Astrocyte (in vitro differentiated cells and primary cell): Measurements from ENCODE around the gene PAM. TPM values are rescaled to one million over a fixed set of nuclear protein-coding genes. Genes with fewer than 3 reads are reported as not detected.
A peak's percentile ranks its signal among the peaks of the same experiment; 100 is the strongest.

Experiments used
- DNase-seq: peaks from one replicate; pipeline ENCODE4 v3.0.0-alpha.2; 2010; ENCODE audit warnings: low read depth
- FAIRE-seq: peaks from 2 replicates; lab custom pipeline; 2011; peaks lifted over from hg19 to GRCh38; lab: Jason Lieb, UNC
- H2AFZ ChIP-seq: 2 replicates; pipeline ENCODE4 v1.6.0; 2012; ENCODE audit warnings: low read depth, low read length, inconsistent platforms
- H3K27ac ChIP-seq: 2 replicates; pipeline ENCODE4 v1.5.1; 2011; ENCODE audit warnings: low read depth, low read length, inconsistent platforms
- H3K27me3 ChIP-seq: 2 replicates; pipeline ENCODE4 v1.6.0; 2011; ENCODE audit warnings: low read length, inconsistent platforms; ENCODE audit not compliant: insufficient read depth
- H3K36me3 ChIP-seq: 2 replicates; pipeline ENCODE4 v1.5.1; 2011; ENCODE audit warnings: low read length, inconsistent platforms; ENCODE audit not compliant: insufficient read depth
- H3K4me1 ChIP-seq: 2 replicates; pipeline ENCODE4 v1.5.1; 2011; ENCODE audit warnings: low read length, inconsistent platforms; ENCODE audit not compliant: insufficient read depth
- H3K4me2 ChIP-seq: 2 replicates; pipeline ENCODE4 v1.6.0; 2012; ENCODE audit warnings: low read length, inconsistent platforms
- H3K4me3 ChIP-seq: 2 replicates; pipeline ENCODE4 v1.5.1; 2011; ENCODE audit warnings: low read depth, mild to moderate bottlenecking, low read length, inconsistent platforms; ENCODE audit not compliant: insufficient read depth
- H3K79me2 ChIP-seq: 2 replicates; pipeline ENCODE4 v1.6.0; 2012; ENCODE audit warnings: mild to moderate bottlenecking, low read length, inconsistent platforms; ENCODE audit not compliant: insufficient read depth
- H3K9ac ChIP-seq: 2 replicates; pipeline ENCODE4 v1.6.0; 2012; ENCODE audit warnings: mild to moderate bottlenecking, low read length, inconsistent platforms
- H3K9me3 ChIP-seq: 2 replicates; pipeline ENCODE4 v1.5.1; 2012; ENCODE audit warnings: low read depth, mild to moderate bottlenecking, low read length, inconsistent platforms; ENCODE audit not compliant: insufficient read depth
- H4K20me1 ChIP-seq: 2 replicates; pipeline ENCODE4 v1.6.0; 2012; ENCODE audit warnings: low read length, inconsistent platforms; ENCODE audit not compliant: insufficient read depth
- H3K27ac Mint-ChIP-seq: one replicate; pipeline ENCODE4 v1.8.0; 2021; ENCODE audit warnings: mild to moderate bottlenecking, mixed read lengths; ENCODE audit not compliant: unreplicated experiment
- H3K27me3 Mint-ChIP-seq: one replicate; pipeline ENCODE4 v1.8.0; 2021; ENCODE audit warnings: low read depth, mixed read lengths; ENCODE audit not compliant: unreplicated experiment
- H3K36me3 Mint-ChIP-seq: one replicate; pipeline ENCODE4 v1.8.0; 2021; ENCODE audit warnings: low read depth, mixed read lengths; ENCODE audit not compliant: unreplicated experiment
- H3K4me1 Mint-ChIP-seq: one replicate; pipeline ENCODE4 v1.8.0; 2021; ENCODE audit warnings: low read depth, mixed read lengths; ENCODE audit not compliant: unreplicated experiment
- H3K4me3 Mint-ChIP-seq: one replicate; pipeline ENCODE4 v1.8.0; 2021; ENCODE audit warnings: mild to moderate bottlenecking, moderate library complexity, mixed read lengths; ENCODE audit not compliant: unreplicated experiment
- H3K9me3 Mint-ChIP-seq: one replicate; pipeline ENCODE4 v1.8.0; 2021; ENCODE audit warnings: mild to moderate bottlenecking, mixed read lengths; ENCODE audit not compliant: unreplicated experiment
- CTCF ChIP-seq: IDR thresholded peaks from 2 replicates; pipeline ENCODE4 v1.5.1; 2011; ENCODE audit warnings: low read depth, mild to moderate bottlenecking, inconsistent platforms, low read length, moderate library complexity; ENCODE audit not compliant: insufficient read depth
- EZH2 ChIP-seq: IDR thresholded peaks from 2 replicates; pipeline ENCODE4 v1.6.1; 2012; ENCODE audit warnings: mild to moderate bottlenecking, low read length, inconsistent platforms; ENCODE audit not compliant: insufficient read depth
- total RNA-seq: library from RNA; stranded (reverse); gene quantifications from 2 replicates; pipeline ENCODE4 v1.2.1, GENCODE V29; 2021

The PAM gene
- total RNA-seq, 1 donor from 2014 or later = 301 TPM

GRCh38 chr5:102715082-102715807 is 39.9 kb upstream of the PAM start:
- Mint-ChIP-seq H3K4me1 (no peaks in the 10 kb centered on the region), H3K27ac (peak overlapping the region; percentile 56), H3K36me3 (no peaks in the 10 kb centered on the region), H3K9me3 (no peaks in the 10 kb centered on the region), H3K4me3 (no peak overlapping the region), H3K27me3 (no peaks in the 10 kb centered on the region)
- H3K4me2 ChIP-seq = no peak overlapping the region
- H3K79me2 ChIP-seq = no peaks in the 10 kb centered on the region
- H3K4me1 ChIP-seq = no peaks in the 10 kb centered on the region
- no peak overlapping the region for H3K9ac ChIP-seq
- FAIRE-seq (no peak), DNase-seq (peak; percentile 85)
- TF ChIP-seq EZH2 = no peak
- no peak overlapping the region for H3K4me3 ChIP-seq
- no peaks in the 10 kb centered on the region for H4K20me1 ChIP-seq
- no peak overlapping the region for H3K27ac ChIP-seq
- no peaks in the 10 kb centered on the region for H3K9me3 ChIP-seq
- no peaks in the 10 kb centered on the region for H3K36me3 ChIP-seq
- H2AFZ ChIP-seq = no peak overlapping the region
- no peaks in the 10 kb centered on the region for H3K27me3 ChIP-seq

DNA sequence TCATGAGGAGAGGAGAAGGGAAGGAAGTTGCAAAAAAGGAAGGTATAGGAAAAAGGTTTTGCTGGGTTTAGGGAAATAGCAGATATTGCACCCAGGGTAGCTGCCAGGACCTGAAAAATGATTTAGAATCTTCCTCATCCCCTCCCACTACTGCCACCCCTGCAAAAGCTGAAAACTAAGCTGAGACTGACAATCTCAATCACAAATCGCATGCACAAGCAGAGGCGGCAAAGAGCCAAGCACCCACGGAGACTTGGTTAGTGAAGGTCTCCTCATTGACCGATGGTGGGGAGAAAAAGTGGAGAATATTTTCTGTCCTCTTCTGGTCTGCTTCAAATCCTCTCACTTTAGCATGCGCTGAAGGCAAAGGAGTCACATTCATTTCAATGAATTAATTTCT is 39.1 kb upstream of the PAM start:
- H3K4me1 ChIP-seq = no peaks in the 10 kb centered on the region
- no peak overlapping the region for H3K9ac ChIP-seq
- no peak overlapping the region for H3K4me3 Mint-ChIP-seq
- H3K4me2 ChIP-seq = no peak overlapping the region
- no peaks in the 10 kb centered on the region for H3K27me3 Mint-ChIP-seq
- no peaks in the 10 kb centered on the region for H3K9me3 ChIP-seq
- no peak overlapping the region for H3K27ac ChIP-seq
- FAIRE-seq (no peak), DNase-seq (no peak)
- H2AFZ ChIP-seq = no peak overlapping the region
- no peaks in the 10 kb centered on the region for H3K79me2 ChIP-seq
- no peak for TF ChIP-seq EZH2
- no peak for TF ChIP-seq CTCF
- no peaks in the 10 kb centered on the region for H3K27me3 ChIP-seq
- no peaks in the 10 kb centered on the region for H3K4me1 Mint-ChIP-seq
- H4K20me1 ChIP-seq = no peaks in the 10 kb centered on the region
- no peaks in the 10 kb centered on the region for H3K9me3 Mint-ChIP-seq
- no peaks in the 10 kb centered on the region for H3K36me3 ChIP-seq
- no peak overlapping the region for H3K4me3 ChIP-seq
- peak overlapping the region; percentile 23 for H3K27ac Mint-ChIP-seq
- no peaks in the 10 kb centered on the region for H3K36me3 Mint-ChIP-seq

GRCh38 chr5:102718819-102719218 is 36.3 kb upstream of the PAM start:
- Histone ChIP-seq H3K36me3 (no peaks in the 10 kb centered on the region), H3K27ac (no peak overlapping the region), H3K9ac (no peak overlapping the region), H3K4me1 (no peaks in the 10 kb centered on the region), H3K4me2 (no peak overlapping the region), H3K4me3 (no peak overlapping the region), H3K79me2 (no peaks in the 10 kb centered on the region), H4K20me1 (no peaks in the 10 kb centered on the region), H3K27me3 (no peaks in the 10 kb centered on the region), H2AFZ (no peak overlapping the region), H3K9me3 (no peaks in the 10 kb centered on the region)
- Mint-ChIP-seq H3K27ac (no peak overlapping the region), H3K27me3 (no peaks in the 10 kb centered on the region), H3K36me3 (no peaks in the 10 kb centered on the region), H3K4me3 (no peak overlapping the region), H3K9me3 (peaks cover 2% of the 10 kb centered on the region), H3K4me1 (peaks cover 17% of the 10 kb centered on the region)
- TF ChIP-seq EZH2 = no peak
- no peak for TF ChIP-seq CTCF
- DNase-seq (peak; percentile 14), FAIRE-seq (peak; percentile 5)
